Right atrium auricular region (tissue), 2 donors: ENCODE measurements around the gene EEF2KMT. TPM values are rescaled to one million over a fixed set of nuclear protein-coding genes. Genes with fewer than 3 reads are reported as not detected.
A peak's percentile ranks its signal among the peaks of the same experiment; 100 is the strongest.
"Not testable (repeated sequence)": the region's sequence is repeated elsewhere in the genome, so short reads cannot be mapped to it uniquely, and the experiment has no call there.

Experiments used
- DNase-seq: peaks from one replicate; pipeline ENCODE4 v3.0.0-alpha.2; 2019; ENCODE audit warnings: low spot score
- H3K27ac ChIP-seq, 2 donors: fragments of 200-600 bp; sonication (generic); 1 replicate in 1 of 2; 2 replicates in 1 of 2; pipeline ENCODE4 v1.5.1; 2016 to 2019
- H3K27me3 ChIP-seq, 2 donors: fragments of 200-600 bp; sonication (generic); one replicate each; pipeline versions ENCODE4 v1.5.1 to v1.6.0; 2017 to 2019
- H3K36me3 ChIP-seq: fragments of 200-600 bp; sonication (generic); one replicate; pipeline ENCODE4 v1.5.1; 2016
- H3K4me1 ChIP-seq, 2 donors: fragments of 200-600 bp; sonication (generic); one replicate each; pipeline versions ENCODE4 v1.5.1 to v1.6.0; 2017 to 2019
- H3K4me3 ChIP-seq, 2 donors: fragments of 200-600 bp; sonication (generic); 1 replicate in 1 of 2; 2 replicates in 1 of 2; pipeline ENCODE4 v1.5.1; 2017 to 2019; ENCODE audit warnings: mild to moderate bottlenecking in 1 of 2, moderate library complexity in 1 of 2
- H3K9me3 ChIP-seq, 2 donors: fragments of 200-600 bp; sonication (generic); one replicate each; pipeline ENCODE4 v1.5.1; 2019
- CTCF ChIP-seq, 2 donors: fragments of 200-600 bp; sonication (generic); IDR thresholded peaks; one replicate each; pipeline ENCODE4 v1.5.1; 2019; ENCODE audit warnings: antibody characterized with exemption in 2 of 2
- total RNA-seq, 2 donors: library from RNA; depleted of rRNA; stranded (reverse); fragments of >200 nt; gene quantifications; one replicate each; pipeline ENCODE4 v1.1.0, GENCODE V29; 2016

The EEF2KMT gene
- 1 to 10 TPM; 2.8 to 6.0 TPM for total RNA-seq

- not testable (repeated sequence) for H3K9me3 ChIP-seq, H3K4me1 ChIP-seq, H3K27me3 ChIP-seq, H3K36me3 ChIP-seq
- H3K27ac ChIP-seq: peak within 1 kb of the TSS; percentile 84 to 85
- peak within 1 kb of the TSS; percentile 85 to 90 for H3K4me3 ChIP-seq
- peak; percentile 99 for DNase-seq
These were observed at the start of gene EEF2KMT for GRCh38 chr16:5097470-5098220. Gene EEF2KMT (minus strand): TSS chr16:5097795. CDS start chr16:5097739, 56 bp downstream.

GRCh38 chr16:5144621-5144956, 47.0 kb upstream of the EEF2KMT start:
- not testable (repeated sequence) for H3K27me3 ChIP-seq, H3K27ac ChIP-seq, DNase-seq, H3K4me3 ChIP-seq, H3K9me3 ChIP-seq, H3K4me1 ChIP-seq, H3K36me3 ChIP-seq

DNA sequence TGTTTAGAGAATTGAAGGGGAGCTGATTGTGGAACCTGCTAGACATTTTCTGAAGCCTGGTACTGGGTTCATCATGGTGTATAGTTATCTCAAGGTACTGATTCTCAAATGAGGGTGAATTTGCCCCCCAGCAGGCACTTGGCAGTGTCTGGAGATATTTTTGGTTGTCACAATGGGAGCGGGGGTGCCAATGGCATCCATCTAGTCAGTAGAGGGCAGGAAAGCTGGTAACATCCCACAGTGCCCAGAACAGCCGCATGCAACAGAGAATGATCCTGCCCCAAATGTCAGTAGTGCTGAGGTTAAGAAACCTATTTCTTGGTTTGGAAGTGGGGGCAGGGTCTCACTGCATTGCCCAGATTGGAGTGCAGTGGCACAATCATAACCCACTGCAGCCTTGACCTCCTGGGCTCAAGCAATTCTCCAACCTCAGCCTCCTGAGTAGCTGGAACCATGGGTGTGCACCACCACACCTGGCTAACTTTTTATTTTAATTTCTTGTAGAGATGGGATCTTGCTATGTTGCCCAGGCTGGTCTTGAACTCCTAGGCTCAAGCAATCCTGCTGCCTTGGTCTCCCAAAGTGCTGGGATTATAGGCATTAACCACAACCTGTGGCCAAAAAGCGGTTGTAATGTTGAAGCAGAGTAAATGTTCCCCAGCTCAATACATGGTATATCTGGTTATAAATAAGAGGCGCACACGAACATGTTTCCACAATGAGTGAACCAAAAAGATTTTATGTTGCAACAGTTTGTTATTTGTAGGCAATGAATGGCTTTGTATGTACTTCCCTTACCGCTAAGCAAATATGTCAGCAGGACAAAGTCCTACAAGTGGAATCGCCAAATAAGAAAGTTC, 46.4 kb upstream of the EEF2KMT start:
- Histone ChIP-seq H3K27me3 (no peaks in the 10 kb centered on the region), H3K4me3 (no peak overlapping the region), H3K4me1 (no peaks in the 10 kb centered on the region), H3K27ac (no peak overlapping the region), H3K9me3 (no peaks in the 10 kb centered on the region), H3K36me3 (no peaks in the 10 kb centered on the region)
- no peak for DNase-seq
- TF ChIP-seq CTCF (IDR thresholded peaks at IDR 0.05): no peak

GRCh38 chr16:5140151-5140550, 42.6 kb upstream of the EEF2KMT start:
- not testable (repeated sequence) for H3K4me3 ChIP-seq, H3K4me1 ChIP-seq, H3K9me3 ChIP-seq, H3K27me3 ChIP-seq, H3K36me3 ChIP-seq, H3K27ac ChIP-seq, DNase-seq

- not testable (repeated sequence) for DNase-seq, H3K9me3 ChIP-seq, H3K4me1 ChIP-seq, H3K27ac ChIP-seq, H3K4me3 ChIP-seq, H3K36me3 ChIP-seq, H3K27me3 ChIP-seq
These were observed 37.3 kb upstream of the EEF2KMT start for GRCh38 chr16:5134739-5135452.

DNA sequence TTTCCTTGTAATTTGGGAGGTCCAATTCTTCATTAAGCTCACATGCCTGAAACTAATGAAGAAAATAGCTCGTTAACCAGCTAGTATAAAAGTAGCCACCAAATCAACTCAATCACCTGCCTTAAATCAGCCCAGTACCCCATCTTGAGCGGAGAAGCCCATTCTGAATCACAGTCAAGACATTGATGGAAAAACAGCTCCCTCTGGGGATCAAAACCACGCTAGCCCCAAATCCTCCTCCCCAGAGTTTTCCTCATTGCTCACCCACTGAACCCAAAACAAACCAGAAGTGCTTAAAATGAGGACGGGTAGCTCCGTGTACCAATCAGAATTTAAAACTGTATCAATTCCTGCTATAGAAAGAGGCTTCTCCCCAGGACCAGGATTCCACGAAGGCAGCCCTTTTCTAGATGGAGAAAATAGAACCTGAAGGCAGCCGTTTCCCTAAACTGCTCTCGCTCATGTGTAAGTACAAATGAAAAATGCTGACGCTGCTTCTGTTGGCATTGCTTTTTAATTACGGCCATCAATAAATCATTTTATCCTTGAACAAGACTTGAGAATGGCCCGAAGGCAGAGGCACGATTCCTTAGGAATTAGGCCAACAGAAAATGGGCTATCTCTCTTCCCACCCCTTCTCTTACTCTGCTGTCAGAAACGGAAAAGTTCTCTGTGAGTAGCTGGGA, 35.5 kb upstream of the EEF2KMT start:
- not testable (repeated sequence) for DNase-seq, H3K36me3 ChIP-seq, H3K9me3 ChIP-seq, H3K4me1 ChIP-seq, H3K27me3 ChIP-seq, H3K4me3 ChIP-seq, H3K27ac ChIP-seq

DNA sequence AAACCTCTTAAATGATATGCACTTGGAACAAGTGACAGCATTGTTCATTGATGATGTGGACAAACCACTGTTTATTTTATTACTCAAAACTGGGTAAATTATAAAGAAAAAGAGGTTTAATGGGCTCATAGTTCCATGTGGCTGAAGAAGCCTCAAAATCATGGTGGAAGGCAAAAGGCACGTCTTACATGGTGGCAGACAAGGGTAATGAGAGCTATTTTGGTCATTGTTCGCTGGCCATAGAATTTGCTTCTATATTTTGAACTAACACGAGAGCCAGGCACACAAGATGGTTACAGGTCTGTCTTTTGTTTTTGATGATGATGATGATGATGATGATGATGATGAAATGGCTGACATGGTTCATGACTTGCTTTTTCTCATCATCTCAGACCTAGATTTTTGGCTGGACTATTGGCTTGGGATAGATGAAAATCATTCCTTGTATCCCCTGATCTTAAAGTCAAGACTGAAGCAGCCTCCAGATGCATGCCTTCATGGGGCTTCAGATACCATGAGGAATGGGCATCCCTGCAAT, 33.9 kb upstream of the EEF2KMT start:
- not testable (repeated sequence) for H3K4me3 ChIP-seq, H3K27me3 ChIP-seq, H3K36me3 ChIP-seq, H3K27ac ChIP-seq, DNase-seq, H3K4me1 ChIP-seq, H3K9me3 ChIP-seq

GRCh38 chr16:5117300-5118087, 19.9 kb upstream of the EEF2KMT start:
- H3K4me1 ChIP-seq, H3K27ac ChIP-seq, H3K9me3 ChIP-seq, H3K36me3 ChIP-seq, H3K27me3 ChIP-seq: not testable (repeated sequence)
- DNase-seq: peak; percentile 64
- peak overlapping the region in 1 of 2 donors; percentile 35 for H3K4me3 ChIP-seq

GRCh38 chr16:5116780-5117295, 19.2 kb upstream of the EEF2KMT start:
- H3K27ac ChIP-seq, H3K27me3 ChIP-seq, H3K4me1 ChIP-seq, DNase-seq, H3K36me3 ChIP-seq, H3K9me3 ChIP-seq: not testable (repeated sequence)
- peak overlapping the region in 1 of 2 donors; percentile 35 for H3K4me3 ChIP-seq

DNA sequence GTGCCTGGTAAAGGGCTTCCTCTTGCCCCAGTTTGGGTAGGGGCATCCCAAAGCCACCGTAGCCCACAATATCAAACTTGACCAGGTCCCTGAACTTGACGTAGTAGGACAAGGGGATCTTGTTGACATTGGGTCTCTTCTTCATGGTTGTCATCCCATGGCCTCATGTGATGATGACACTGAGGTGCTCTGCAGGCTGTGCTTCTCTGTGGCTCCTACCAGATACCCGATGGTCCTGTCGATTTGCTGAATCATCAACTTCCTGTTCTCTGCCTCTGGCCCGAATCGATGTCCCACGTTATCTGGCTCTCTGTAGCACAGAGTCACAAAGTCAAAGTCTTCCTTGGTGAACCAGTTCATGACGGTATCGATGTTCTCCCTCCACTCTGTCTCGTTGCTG, 13.3 kb upstream of the EEF2KMT start:
- H3K27ac ChIP-seq, H3K4me3 ChIP-seq, H3K27me3 ChIP-seq, H3K9me3 ChIP-seq, H3K36me3 ChIP-seq, DNase-seq, H3K4me1 ChIP-seq: not testable (repeated sequence)
